ENCODE measurements around the gene EPHB4.
"Not testable (repeated sequence)": the region's sequence is repeated elsewhere in the genome, so short reads cannot be mapped to it uniquely, and the experiment has no call there.

EPHB4 gene

GRCh38 chr7:100827330-100828226 is at the start of gene EPHB4:
Gene EPHB4 (minus strand): TSS chr7:100827523. CDS start chr7:100827030, 493 bp downstream.
- DNase-seq, result no peak

GRCh38 chr7:100875356-100875751 is 48.0 kb upstream of the EPHB4 start:
- DNase-seq, result peak in 2 of 4 experiments; percentile 40 to 58

GRCh38 chr7:100874577-100875355 is 47.4 kb upstream of the EPHB4 start, which contains the start of gene SRRT:
Gene SRRT (plus strand): TSS chr7:100875103. CDS start chr7:100875591, 488 bp downstream.
- peak; percentile 95 to 98 (median 96) for DNase-seq

GRCh38 chr7:100874300-100874576 is 46.9 kb upstream of the EPHB4 start:
- DNase-seq, result no peak

GRCh38 chr7:100873599-100874299 is 46.4 kb upstream of the EPHB4 start:
- no peak for DNase-seq

- DNase-seq, result no peak
These were observed 40.6 kb upstream of the EPHB4 start for GRCh38 chr7:100867776-100868485.

GRCh38 chr7:100867040-100867775 is 39.9 kb upstream of the EPHB4 start, which contains the start of gene TRIP6:
Gene TRIP6 (plus strand): TSS chr7:100867387. CDS start chr7:100867498, 111 bp downstream.
- peak in 3 of 4 experiments; percentile 20 to 34 (median 22) for DNase-seq

- DNase-seq, result no peak
These were observed 39.4 kb upstream of the EPHB4 start for GRCh38 chr7:100866729-100867039.

- DNase-seq, result peak in 1 of 4 experiments; percentile 51
These were observed 38.8 kb upstream of the EPHB4 start for GRCh38 chr7:100865938-100866728.

GRCh38 chr7:100865372-100865911 is 38.1 kb upstream of the EPHB4 start:
- DNase-seq, result no peak

- no peak for DNase-seq
These were observed 37.0 kb upstream of the EPHB4 start for GRCh38 chr7:100864263-100864845.

GRCh38 chr7:100863406-100863950 is 36.2 kb upstream of the EPHB4 start:
- DNase-seq, result no peak

- no peak for DNase-seq
These were observed 34.3 kb upstream of the EPHB4 start for GRCh38 chr7:100861616-100861985.

GRCh38 chr7:100860702-100861615 is 33.6 kb upstream of the EPHB4 start:
- DNase-seq, result no peak

- DNase-seq, result no peak
These were observed 32.5 kb upstream of the EPHB4 start for GRCh38 chr7:100859856-100860255.

GRCh38 chr7:100856871-100857282 is 29.6 kb upstream of the EPHB4 start:
- no peak for DNase-seq

GRCh38 chr7:100855515-100855914 is 28.2 kb upstream of the EPHB4 start:
- DNase-seq, result no peak

- DNase-seq, result not testable (repeated sequence)
These were observed 27.6 kb upstream of the EPHB4 start for GRCh38 chr7:100854899-100855298.
